ENCODE results near the gene SMS.
"Not testable (repeated sequence)": the region's sequence is repeated elsewhere in the genome, so short reads cannot be mapped to it uniquely, and the experiment has no call there.

SMS gene

GRCh38 chrX:21940356-21940829 is at the start of gene SMS:
TSS of gene SMS (plus strand) at chrX:21940709. CDS start at chrX:21940825, 116 bp downstream.
- DNase-seq = peak; percentile 60 to 81

- peak; percentile 47 to 61 for DNase-seq
Measured at GRCh38 chrX:21905313-21905712, 35.2 kb upstream of the SMS start.

GRCh38 chrX:21905953-21906352 is 34.6 kb upstream of the SMS start:
- peak in 1 of 2 experiments; percentile 11 for DNase-seq

- no peak for DNase-seq
Measured at GRCh38 chrX:21907260-21907659, 33.2 kb upstream of the SMS start.

DNA sequence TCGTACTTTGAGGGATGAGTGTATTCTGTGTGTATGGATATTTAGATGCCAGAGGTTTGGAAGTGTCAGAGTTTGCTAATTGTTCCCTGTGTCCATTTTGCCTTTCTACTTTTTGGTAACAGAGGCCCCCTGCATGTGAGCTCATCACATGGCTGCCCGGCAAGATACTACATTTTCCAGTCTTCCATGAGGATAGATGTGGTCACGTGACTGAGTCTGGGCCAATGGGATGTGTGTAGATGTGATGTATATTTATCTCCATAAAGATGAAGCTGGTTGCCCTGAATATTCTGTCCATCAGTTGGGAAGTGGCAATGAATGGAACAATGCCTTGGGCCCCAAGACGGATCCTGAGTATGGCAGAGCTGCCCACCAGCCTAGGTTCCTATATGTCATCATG is 29.0 kb upstream of the SMS start:
- no peak for DNase-seq

DNA sequence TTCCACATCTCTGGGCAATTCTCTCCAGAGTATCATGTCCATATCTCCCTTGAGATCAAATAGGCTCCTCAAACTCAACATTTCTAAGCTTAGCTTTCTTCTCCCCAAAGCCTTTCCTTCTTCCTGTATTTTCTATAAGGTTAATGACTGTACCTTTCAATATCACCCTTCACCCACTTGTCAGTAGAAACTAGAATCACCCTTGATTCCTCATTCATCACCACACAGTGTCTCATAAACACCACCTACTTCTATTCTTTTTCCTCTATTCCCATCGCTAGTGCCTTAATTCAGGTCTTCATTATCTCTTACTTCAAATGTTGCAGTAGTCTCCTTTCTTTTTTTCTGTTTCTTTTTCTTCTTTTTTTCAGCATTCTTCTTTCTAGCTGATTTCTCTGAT is 28.3 kb upstream of the SMS start:
- DNase-seq = no peak

GRCh38 chrX:21912989-21913388 is 27.5 kb upstream of the SMS start:
- DNase-seq = no peak

GRCh38 chrX:21926116-21926515 is 14.4 kb upstream of the SMS start:
- DNase-seq = no peak

- no peak for DNase-seq
Measured at GRCh38 chrX:21926527-21927278, 13.8 kb upstream of the SMS start.

GRCh38 chrX:21929209-21929608 is 11.3 kb upstream of the SMS start:
- DNase-seq = no peak

- DNase-seq = no peak
Measured at GRCh38 chrX:21930986-21931385, 9.5 kb upstream of the SMS start.

DNA sequence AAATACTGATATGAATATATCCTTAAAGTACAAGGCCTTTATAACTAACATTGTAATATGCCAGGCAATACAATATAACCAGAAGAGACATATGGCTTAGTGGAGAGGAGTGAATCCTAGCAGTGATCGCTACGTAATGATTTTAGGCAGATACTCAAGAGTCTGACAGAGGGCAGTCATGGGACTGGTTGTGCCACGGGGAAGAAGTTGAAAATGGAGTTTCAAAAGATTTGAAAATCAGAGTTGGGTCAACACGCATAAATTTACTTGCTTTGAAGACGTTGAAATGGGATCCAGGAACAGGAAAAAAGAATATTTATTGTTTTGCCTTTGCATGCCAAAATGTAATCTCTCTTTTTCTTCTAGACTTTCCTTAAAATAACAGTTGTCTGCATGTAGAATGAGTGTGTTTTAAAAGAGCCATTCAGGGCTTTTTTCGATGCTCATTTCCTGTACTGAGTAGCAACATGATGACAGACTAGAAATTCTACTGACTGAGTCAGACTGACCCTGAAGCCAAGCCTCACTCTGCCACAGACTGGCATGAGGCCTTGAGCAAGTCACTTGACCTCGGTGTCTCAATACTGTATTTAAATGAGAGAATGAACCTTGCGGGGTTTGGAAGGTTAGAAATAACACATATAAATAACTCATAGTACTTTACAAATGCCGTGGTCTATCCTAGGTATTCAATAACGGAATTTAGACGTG is 8.1 kb upstream of the SMS start:
- no peak for DNase-seq

DNA sequence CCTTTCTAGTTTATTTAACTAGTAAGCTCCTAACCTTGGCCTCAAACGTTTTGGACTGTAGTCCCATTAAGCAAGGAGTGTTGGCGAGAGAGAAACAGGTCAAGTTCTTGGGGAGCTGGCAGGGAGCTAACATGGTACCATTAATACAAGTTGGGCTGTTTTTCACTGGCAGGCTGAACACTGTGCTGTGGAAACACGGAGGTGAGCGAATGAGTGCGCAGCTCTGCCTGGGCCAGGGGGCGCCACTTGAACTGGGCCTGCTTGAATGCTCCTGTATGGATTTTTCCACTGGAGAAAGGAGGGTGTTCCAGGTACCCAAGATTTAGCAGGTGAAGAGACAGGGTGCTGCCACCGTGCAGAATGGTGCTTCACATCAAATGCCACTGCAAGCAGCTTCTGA is 7.4 kb upstream of the SMS start:
- no peak for DNase-seq

GRCh38 chrX:21934414-21934813 is 6.1 kb upstream of the SMS start:
- no peak for DNase-seq

- DNase-seq = no peak
Measured at GRCh38 chrX:21939906-21940305, 603 bp upstream of the SMS start.

GRCh38 chrX:21943460-21944135 is 3.1 kb downstream of the SMS start:
- no peak for DNase-seq

DNA sequence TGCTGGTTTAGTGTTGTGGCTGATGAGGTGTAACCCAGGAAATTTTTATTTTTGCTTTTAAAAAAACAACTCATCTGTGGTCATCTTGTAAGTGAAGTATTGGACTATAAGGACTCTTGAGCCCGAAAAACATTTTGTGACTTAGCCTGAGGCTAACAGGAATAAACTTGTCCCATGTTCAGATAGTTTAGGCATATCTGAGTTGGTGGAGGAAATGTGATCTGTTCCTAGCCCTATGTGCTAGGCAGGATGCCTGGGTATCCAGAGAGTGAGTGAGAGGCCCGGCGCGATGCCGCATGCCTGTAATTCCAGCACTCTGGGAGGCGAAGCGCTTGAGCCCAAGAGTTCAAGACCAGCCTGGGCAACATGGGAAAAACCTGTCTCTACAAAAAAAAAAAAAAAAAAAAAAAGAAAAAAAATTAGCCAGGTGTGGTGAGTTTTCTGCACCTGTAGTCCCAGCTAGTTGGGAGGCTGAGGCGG is 3.7 kb downstream of the SMS start:
- DNase-seq = no peak

- DNase-seq = no peak
Measured at GRCh38 chrX:21946925-21947641, 6.6 kb downstream of the SMS start.

DNA sequence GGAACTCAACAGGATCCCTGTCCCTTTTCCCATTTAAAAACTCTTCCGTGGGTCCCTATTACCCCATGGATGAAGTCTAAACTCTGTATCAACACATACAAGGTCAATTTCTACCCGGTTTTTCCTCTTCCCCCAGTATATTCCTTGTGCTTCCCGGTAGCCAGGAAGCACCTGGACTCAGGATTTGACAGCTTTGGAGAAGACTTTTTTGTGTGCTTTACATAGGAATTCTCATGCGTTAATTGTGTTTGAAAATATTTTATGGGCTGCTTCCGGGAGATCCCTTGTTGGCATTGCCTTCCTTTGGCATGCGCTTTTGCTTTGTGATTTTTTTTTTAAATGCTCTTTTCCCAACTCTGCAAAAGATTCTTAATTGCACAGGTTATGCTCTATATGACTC is 7.2 kb downstream of the SMS start:
- DNase-seq = no peak

GRCh38 chrX:21948897-21949578 is 8.5 kb downstream of the SMS start:
- DNase-seq = no peak

GRCh38 chrX:21949689-21950088 is 9.2 kb downstream of the SMS start:
- no peak for DNase-seq

- not testable (repeated sequence) for DNase-seq
Measured at GRCh38 chrX:21950557-21950956, 10.0 kb downstream of the SMS start.

All from NCI-H2081 (cell line).